Gastroesophageal sphincter (tissue), 4 donors: ENCODE data around the gene ADGB. TPM values are rescaled to one million over a fixed set of nuclear protein-coding genes. Genes with fewer than 3 reads are reported as not detected.

Source experiments
- ATAC-seq: fragments of 150-250 bp; one replicate; pipeline ENCODE4 v1.9.1; 2016; ENCODE audit warnings: mild to moderate bottlenecking, moderate library complexity
- H3K27ac ChIP-seq, 4 donors: fragments of 200-600 bp; sonication (generic) in 3 of 4; 1 replicate in 3 of 4; 2 replicates in 1 of 4; pipeline ENCODE4 v1.5.1; 2016 to 2019
- H3K27me3 ChIP-seq: fragments of 200-600 bp; sonication (generic); one replicate; pipeline ENCODE4 v1.5.1; 2019
- H3K36me3 ChIP-seq, 2 donors: fragments of 200-600 bp; sonication (generic); one replicate each; pipeline ENCODE4 v1.5.1; 2019; ENCODE audit warnings: control low read depth in 1 of 2
- H3K4me1 ChIP-seq, 3 donors: fragments of 200-600 bp; sonication (generic); 1 replicate in 2 of 3; 2 replicates in 1 of 3; pipeline ENCODE4 v1.5.1; 2016 to 2019; ENCODE audit warnings: control low read depth in 2 of 3
- H3K4me3 ChIP-seq, 2 donors: fragments of 200-600 bp; sonication (generic); one replicate each; pipeline ENCODE4 v1.5.1; 2019; ENCODE audit warnings: mild to moderate bottlenecking in 1 of 2, moderate library complexity in 1 of 2
- H3K9me3 ChIP-seq, 3 donors: fragments of 200-600 bp; sonication (generic); one replicate each; pipeline ENCODE4 v1.5.1; 2017 to 2019; ENCODE audit warnings: control low read depth in 2 of 3
- CTCF ChIP-seq, 4 experiments: fragments of 200-600 bp in 2 of 4; fragments of 450-650 bp in 2 of 4; sonication (generic) in 1 of 4; IDR thresholded peaks; one replicate each; pipeline ENCODE4 v1.5.1; 2017 to 2019; ENCODE audit warnings: antibody characterized with exemption in 4 of 4, mild to moderate bottlenecking in 2 of 4, moderate library complexity in 2 of 4
- EP300 ChIP-seq: sonication (generic); formaldehyde crosslinking; IDR thresholded peaks from one replicate; pipeline ENCODE4 v1.6.1; 2017; ENCODE audit warnings: antibody characterized with exemption, mild to moderate bottlenecking
- POLR2A ChIP-seq, 2 donors: fragments of 450-650 bp; IDR thresholded peaks; one replicate each; pipeline ENCODE4 v1.6.1; 2017; ENCODE audit warnings: antibody characterized with exemption in 2 of 2, mild to moderate bottlenecking in 2 of 2, moderate library complexity in 1 of 2
- POLR2AphosphoS5 ChIP-seq: sonication (generic); formaldehyde crosslinking; IDR thresholded peaks from one replicate; pipeline ENCODE4 v1.6.1; 2017; ENCODE audit warnings: antibody characterized with exemption
- WGBS, 2 donors: methylation state at CpG; one replicate each; pipeline ENCODE4 v1.1.5; 2018; ENCODE audit warnings: low coverage in 1 of 2; 5-methylcytosine and 5-hydroxymethylcytosine counted together
- total RNA-seq, 4 donors: library from RNA; depleted of rRNA; stranded (reverse); fragments of >200 nt; gene quantifications; one replicate each; pipeline ENCODE4 v1.1.0, GENCODE V29; 2016

The ADGB gene
- total RNA-seq, 4 donors from 2014 or later: not detected

DNA sequence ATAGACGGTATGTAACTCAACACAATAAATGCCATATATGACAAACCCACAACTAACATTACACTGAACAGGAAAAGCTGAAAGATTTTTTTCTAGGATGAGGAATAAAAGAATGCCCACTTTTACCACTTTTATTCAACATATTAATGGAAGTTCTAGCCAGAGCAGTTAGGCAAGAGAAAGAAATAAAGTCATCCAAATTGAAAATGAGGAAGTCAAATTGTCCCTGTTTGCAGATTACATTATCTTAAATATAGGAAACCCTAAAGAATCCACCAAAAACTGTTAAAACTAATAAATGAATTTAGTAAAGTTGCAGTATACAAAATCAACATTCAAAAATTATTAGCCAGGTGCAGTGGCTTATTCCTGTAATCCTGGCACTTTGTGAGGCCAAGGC lies 24.6 kb upstream of the ADGB start:
- Histone ChIP-seq H3K4me3 (no peak overlapping the region), H3K27me3 (no peaks in the 10 kb centered on the region), H3K36me3 (no peaks in the 10 kb centered on the region), H3K9me3 (peaks cover 0 to 26% (median 0%) of the 10 kb centered on the region in 3 donors), H3K4me1 (no peaks in the 10 kb centered on the region), H3K27ac (no peak overlapping the region)
- no peak for ATAC-seq
- 100% methylated on average over 1 of the region's 1 CpG for WGBS, 2 donors
- TF ChIP-seq POLR2A (IDR thresholded peaks at IDR 0.05) (no peak), EP300 (no peak), CTCF (IDR thresholded peaks at IDR 0.05) (no peak), POLR2AphosphoS5 (no peak)

DNA sequence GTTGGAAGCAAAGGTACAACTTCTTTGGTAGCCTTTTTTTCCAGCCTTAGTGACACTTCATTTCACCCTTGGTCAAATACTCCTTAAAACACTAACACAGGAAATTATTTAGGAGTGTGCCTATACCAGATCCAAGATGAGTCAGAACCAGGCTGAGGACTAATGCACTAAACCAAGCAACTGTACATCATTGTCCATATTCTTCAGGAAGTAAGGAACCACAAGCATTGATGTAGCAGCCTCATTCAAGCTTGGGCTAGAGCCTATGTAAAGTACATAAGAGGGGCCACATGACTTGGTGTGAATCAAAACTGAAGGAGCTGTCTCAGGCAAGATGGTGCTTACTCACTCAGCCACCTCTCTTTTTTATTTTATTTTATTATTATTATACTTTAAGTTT lies 20.7 kb upstream of the ADGB start:
- no peak for ATAC-seq

GRCh38 chr6:146581968-146582367 lies 16.8 kb upstream of the ADGB start:
- WGBS, 2 donors: 36 to 50% methylated on average over 1 of the region's 1 CpG
- H3K27ac ChIP-seq: no peak overlapping the region
- no peak for TF ChIP-seq POLR2AphosphoS5
- TF ChIP-seq CTCF (IDR thresholded peaks at IDR 0.05): no peak
- no peak for TF ChIP-seq EP300
- no peak for TF ChIP-seq POLR2A (IDR thresholded peaks at IDR 0.05)
- no peak overlapping the region for H3K4me3 ChIP-seq
- ATAC-seq: no peak
- no peaks in the 10 kb centered on the region for H3K36me3 ChIP-seq
- H3K27me3 ChIP-seq: no peaks in the 10 kb centered on the region
- H3K4me1 ChIP-seq: no peaks in the 10 kb centered on the region
- no peaks in the 10 kb centered on the region for H3K9me3 ChIP-seq

More for the DNA sequence above, 20.7 kb upstream of the ADGB start:
- Histone ChIP-seq H3K36me3 (no peaks in the 10 kb centered on the region), H3K9me3 (peaks cover 0 to 16% (median 0%) of the 10 kb centered on the region in 3 donors), H3K4me1 (no peaks in the 10 kb centered on the region), H3K27me3 (no peaks in the 10 kb centered on the region), H3K27ac (no peak overlapping the region), H3K4me3 (no peak overlapping the region)
- TF ChIP-seq POLR2A (IDR thresholded peaks at IDR 0.05): no peak
- TF ChIP-seq EP300: no peak
- no peak for TF ChIP-seq CTCF (IDR thresholded peaks at IDR 0.05)
- no peak for TF ChIP-seq POLR2AphosphoS5

GRCh38 chr6:146582857-146583256 lies 15.9 kb upstream of the ADGB start:
- H3K4me3 ChIP-seq: no peak overlapping the region
- H3K4me1 ChIP-seq: no peaks in the 10 kb centered on the region
- no peaks in the 10 kb centered on the region for H3K9me3 ChIP-seq
- 50 to 60% methylated on average over 1 to 2 of the region's 5 CpGs for WGBS, 2 donors
- no peak for ATAC-seq
- TF ChIP-seq POLR2A (IDR thresholded peaks at IDR 0.05) (no peak), EP300 (no peak), CTCF (IDR thresholded peaks at IDR 0.05) (no peak), POLR2AphosphoS5 (no peak)
- H3K27me3 ChIP-seq: no peaks in the 10 kb centered on the region
- no peaks in the 10 kb centered on the region for H3K36me3 ChIP-seq
- H3K27ac ChIP-seq: no peak overlapping the region

DNA sequence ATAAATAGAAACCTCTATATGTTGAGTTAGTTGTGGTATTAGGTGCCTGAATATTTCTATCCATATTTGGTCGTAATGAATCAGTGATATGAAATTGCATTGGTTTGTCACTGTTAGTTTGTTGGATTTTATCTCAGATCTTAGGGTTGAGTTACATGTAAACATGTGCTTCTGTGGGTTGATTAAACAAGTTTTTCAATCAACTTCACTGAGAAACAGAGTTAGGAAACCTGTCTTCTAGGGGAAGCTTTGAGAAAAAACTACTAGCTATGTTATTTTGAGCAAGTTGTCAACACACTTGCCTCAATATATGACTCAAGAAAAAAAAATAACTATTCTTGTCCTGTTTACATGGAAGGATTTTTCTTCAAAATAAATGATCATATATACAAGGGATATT lies 14.8 kb upstream of the ADGB start:
- Histone ChIP-seq H3K27me3 (no peaks in the 10 kb centered on the region), H3K36me3 (no peaks in the 10 kb centered on the region), H3K9me3 (no peaks in the 10 kb centered on the region), H3K27ac (no peak overlapping the region), H3K4me1 (no peaks in the 10 kb centered on the region), H3K4me3 (no peak overlapping the region)
- no peak for ATAC-seq
- TF ChIP-seq POLR2AphosphoS5 (no peak), POLR2A (IDR thresholded peaks at IDR 0.05) (no peak), EP300 (no peak), CTCF (IDR thresholded peaks at IDR 0.05) (no peak)
- 36 to 55% methylated on average over 1 of the region's 1 CpG for WGBS, 2 donors
